RWPE2 (cell line): ENCODE data around the gene STAM2.
"Not testable (repeated sequence)": the region's sequence is repeated elsewhere in the genome, so short reads cannot be mapped to it uniquely, and the experiment has no call there.

ENCODE experiments used
- ATAC-seq: fragments of 200-7000 bp; cut with Tn5 transposase; 3 replicates; pipeline ENCODE4 v1.9.1; 2021; ENCODE audit warnings: low read depth
- DNase-seq: peaks from one replicate; pipeline ENCODE4 v3.0.0-alpha.2; 2020; ENCODE audit warnings: low spot score
- H3K27ac ChIP-seq: fragments of 450-650 bp; 2 replicates; pipeline ENCODE4 v1.5.1; 2017; ENCODE audit warnings: mild to moderate bottlenecking; ENCODE audit not compliant: poor library complexity, severe bottlenecking
- H3K27me3 ChIP-seq: fragments of 250-450 bp; sonication (Bioruptor Pico); 2 replicates; pipeline ENCODE4 v1.5.1; 2021; ENCODE audit warnings: mild to moderate bottlenecking, moderate library complexity; ENCODE audit not compliant: insufficient read depth, poor library complexity, severe bottlenecking
- H3K36me3 ChIP-seq: fragments of 250-450 bp; sonication (Bioruptor Pico); 2 replicates; pipeline ENCODE4 v1.5.1; 2020; ENCODE audit warnings: low read depth, mild to moderate bottlenecking, moderate library complexity
- H3K4me1 ChIP-seq: fragments of 250-450 bp; sonication (Bioruptor Pico); 2 replicates; pipeline ENCODE4 v1.5.1; 2021; ENCODE audit warnings: mild to moderate bottlenecking, moderate library complexity; ENCODE audit not compliant: insufficient read depth, poor library complexity, severe bottlenecking
- H3K4me3 ChIP-seq: fragments of 250-450 bp; sonication (Bioruptor Pico); 2 replicates; pipeline ENCODE4 v1.5.1; 2021; ENCODE audit warnings: mild to moderate bottlenecking, moderate library complexity; ENCODE audit not compliant: severe bottlenecking
- H3K9me3 ChIP-seq: fragments of 250-450 bp; sonication (Bioruptor Pico); 2 replicates; pipeline ENCODE4 v1.5.1; 2021; ENCODE audit warnings: mild to moderate bottlenecking, moderate library complexity; ENCODE audit not compliant: severe bottlenecking
- TF ChIP-seq, protein P1 (sequence below): fragments of 450-650 bp; IDR thresholded peaks from one replicate; pipeline ENCODE4 v1.5.1; 2017; ENCODE audit warnings: mild to moderate bottlenecking, moderate library complexity; ENCODE audit not compliant: poor library complexity, severe bottlenecking

STAM2 gene

GRCh38 chr2:152165306-152165705 is 10.3 kb downstream of the STAM2 start:
- Histone ChIP-seq H3K4me3 (no peak overlapping the region), H3K27me3 (no peaks in the 10 kb centered on the region), H3K9me3 (no peaks in the 10 kb centered on the region), H3K36me3 (no peaks in the 10 kb centered on the region), H3K4me1 (peaks cover 22% of the 10 kb centered on the region), H3K27ac (no peak overlapping the region)
- ATAC-seq (no peak), DNase-seq (no peak)
- TF ChIP-seq, protein P1, sequence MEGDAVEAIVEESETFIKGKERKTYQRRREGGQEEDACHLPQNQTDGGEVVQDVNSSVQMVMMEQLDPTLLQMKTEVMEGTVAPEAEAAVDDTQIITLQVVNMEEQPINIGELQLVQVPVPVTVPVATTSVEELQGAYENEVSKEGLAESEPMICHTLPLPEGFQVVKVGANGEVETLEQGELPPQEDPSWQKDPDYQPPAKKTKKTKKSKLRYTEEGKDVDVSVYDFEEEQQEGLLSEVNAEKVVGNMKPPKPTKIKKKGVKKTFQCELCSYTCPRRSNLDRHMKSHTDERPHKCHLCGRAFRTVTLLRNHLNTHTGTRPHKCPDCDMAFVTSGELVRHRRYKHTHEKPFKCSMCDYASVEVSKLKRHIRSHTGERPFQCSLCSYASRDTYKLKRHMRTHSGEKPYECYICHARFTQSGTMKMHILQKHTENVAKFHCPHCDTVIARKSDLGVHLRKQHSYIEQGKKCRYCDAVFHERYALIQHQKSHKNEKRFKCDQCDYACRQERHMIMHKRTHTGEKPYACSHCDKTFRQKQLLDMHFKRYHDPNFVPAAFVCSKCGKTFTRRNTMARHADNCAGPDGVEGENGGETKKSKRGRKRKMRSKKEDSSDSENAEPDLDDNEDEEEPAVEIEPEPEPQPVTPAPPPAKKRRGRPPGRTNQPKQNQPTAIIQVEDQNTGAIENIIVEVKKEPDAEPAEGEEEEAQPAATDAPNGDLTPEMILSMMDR, result no peak

DNA sequence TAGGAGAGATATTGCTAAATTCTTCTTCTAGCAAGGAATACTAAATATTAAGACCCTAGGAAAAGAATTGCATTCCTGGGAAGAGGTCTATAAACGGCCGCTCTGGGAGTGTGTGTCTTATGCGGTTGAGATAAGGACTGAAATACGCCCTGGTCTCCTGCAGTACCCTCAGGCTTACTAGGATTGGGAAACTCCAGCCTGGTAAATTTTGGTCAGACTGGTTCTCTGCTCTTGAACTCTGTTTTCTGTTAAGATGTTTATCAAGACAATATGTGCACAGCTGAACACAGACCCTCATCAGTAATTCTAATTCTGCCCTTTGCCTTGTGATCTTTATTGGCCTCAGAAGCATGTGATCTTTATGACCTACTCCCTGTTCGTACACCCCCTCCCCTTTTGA is 11.9 kb downstream of the STAM2 start:
- H3K27ac ChIP-seq, H3K36me3 ChIP-seq, ATAC-seq, H3K4me3 ChIP-seq, DNase-seq, H3K27me3 ChIP-seq, H3K9me3 ChIP-seq: not testable (repeated sequence)
- peaks cover 15% of the 10 kb centered on the region for H3K4me1 ChIP-seq

- no peak overlapping the region for H3K4me3 ChIP-seq
- no peaks in the 10 kb centered on the region for H3K27me3 ChIP-seq
- H3K27ac ChIP-seq, result no peak overlapping the region
- ATAC-seq, result no peak
- peaks cover 5% of the 10 kb centered on the region for H3K4me1 ChIP-seq
- TF ChIP-seq, protein P1, result no peak
- no peaks in the 10 kb centered on the region for H3K9me3 ChIP-seq
- no peak for DNase-seq
- H3K36me3 ChIP-seq, result no peaks in the 10 kb centered on the region
These were observed 13.4 kb downstream of the STAM2 start for GRCh38 chr2:152162141-152162540.

DNA sequence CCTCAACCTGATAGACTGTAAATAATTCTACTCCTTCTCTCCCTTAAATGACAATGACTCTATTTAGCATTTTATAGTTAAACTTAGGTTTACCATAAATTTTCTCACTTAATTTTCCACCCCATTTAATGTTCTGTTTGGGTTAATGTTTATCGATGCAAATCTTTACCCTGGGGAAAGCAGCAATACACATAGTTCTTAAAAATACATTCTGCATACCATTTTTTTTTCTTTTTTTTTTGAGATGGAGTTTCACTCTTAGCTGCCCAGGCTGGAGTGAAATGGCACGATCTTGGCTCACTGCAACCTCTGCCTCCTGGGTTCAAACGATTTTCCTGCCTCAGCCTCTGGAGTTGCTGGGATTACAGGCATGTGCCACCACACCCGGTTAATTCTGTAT is 14.0 kb downstream of the STAM2 start:
- no peak overlapping the region for H3K27ac ChIP-seq
- no peaks in the 10 kb centered on the region for H3K9me3 ChIP-seq
- no peaks in the 10 kb centered on the region for H3K4me1 ChIP-seq
- TF ChIP-seq, protein P1, result no peak
- no peak for ATAC-seq
- H3K4me3 ChIP-seq, result no peak overlapping the region
- no peaks in the 10 kb centered on the region for H3K36me3 ChIP-seq
- no peaks in the 10 kb centered on the region for H3K27me3 ChIP-seq
- no peak for DNase-seq

- not testable (repeated sequence) for H3K27me3 ChIP-seq, H3K9me3 ChIP-seq, ATAC-seq, DNase-seq, H3K36me3 ChIP-seq, H3K4me1 ChIP-seq, H3K27ac ChIP-seq, H3K4me3 ChIP-seq
These were observed 15.2 kb downstream of the STAM2 start for GRCh38 chr2:152160378-152160777.

DNA sequence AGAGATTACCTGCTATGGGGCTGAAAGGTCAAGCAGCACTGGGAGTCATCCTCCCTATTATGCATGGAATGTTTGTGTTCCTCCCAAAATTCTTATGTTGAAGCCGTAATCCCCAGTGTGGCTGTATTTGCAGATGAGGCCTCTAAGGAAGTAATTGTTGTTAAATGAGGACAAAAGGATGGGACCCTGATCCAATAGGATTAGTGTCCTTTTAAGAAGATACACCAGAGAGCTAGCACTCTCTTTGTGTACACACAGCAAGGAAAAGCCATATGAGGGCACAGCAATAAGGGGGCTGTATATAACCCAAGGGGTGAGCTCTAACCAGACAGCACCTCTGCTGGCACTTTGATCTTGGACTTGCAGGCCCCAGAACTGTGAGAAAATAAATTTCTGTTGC is 18.3 kb downstream of the STAM2 start:
- no peak for DNase-seq
- Histone ChIP-seq H3K9me3 (no peaks in the 10 kb centered on the region), H3K27me3 (no peaks in the 10 kb centered on the region), H3K4me1 (no peaks in the 10 kb centered on the region), H3K4me3 (no peak overlapping the region), H3K27ac (no peak overlapping the region), H3K36me3 (no peaks in the 10 kb centered on the region)
- no peak for ATAC-seq
- TF ChIP-seq, protein P1, result no peak
